Measurements from ENCODE around the gene RNF144A.

The RNF144A gene

GRCh38 chr2:7007846-7008741, 90.9 kb downstream of the RNF144A start:
- DNase-seq (ENCODE audit: low read depth), result no peak

- DNase-seq (ENCODE audit: low read depth), result no peak
Observed at GRCh38 chr2:7009207-7009911, 92.1 kb downstream of the RNF144A start.

- no peak for DNase-seq (ENCODE audit: low read depth)
Observed at GRCh38 chr2:7010391-7011054, 93.3 kb downstream of the RNF144A start.

GRCh38 chr2:7011356-7012083, 94.3 kb downstream of the RNF144A start:
- no peak for DNase-seq (ENCODE audit: low read depth)

- no peak for DNase-seq (ENCODE audit: low read depth)
Observed at GRCh38 chr2:7012141-7012764, 95.0 kb downstream of the RNF144A start.

- no peak for DNase-seq (ENCODE audit: low read depth)
Observed at GRCh38 chr2:7013471-7014160, 96.4 kb downstream of the RNF144A start.

- DNase-seq (ENCODE audit: low read depth), result no peak
Observed at GRCh38 chr2:7014174-7014640, 97.0 kb downstream of the RNF144A start.

GRCh38 chr2:7015007-7015950, 98.1 kb downstream of the RNF144A start:
- no peak for DNase-seq (ENCODE audit: low read depth)

- DNase-seq (ENCODE audit: low read depth), result no peak
Observed at GRCh38 chr2:7016148-7016547, 98.9 kb downstream of the RNF144A start.

GRCh38 chr2:7016601-7017211, 99.5 kb downstream of the RNF144A start:
- DNase-seq (ENCODE audit: low read depth), result no peak

GRCh38 chr2:7017671-7018281, 100.6 kb downstream of the RNF144A start:
- no peak for DNase-seq (ENCODE audit: low read depth)

GRCh38 chr2:7018282-7018701, 101.1 kb downstream of the RNF144A start:
- DNase-seq (ENCODE audit: low read depth), result no peak

GRCh38 chr2:7018767-7019166, 101.6 kb downstream of the RNF144A start:
- DNase-seq (ENCODE audit: low read depth), result no peak

- no peak for DNase-seq (ENCODE audit: low read depth)
Observed at GRCh38 chr2:7019191-7019590, 102.0 kb downstream of the RNF144A start.

- no peak for DNase-seq (ENCODE audit: low read depth)
Observed at GRCh38 chr2:7020059-7020458, 102.8 kb downstream of the RNF144A start.

GRCh38 chr2:7020468-7020867, 103.3 kb downstream of the RNF144A start:
- DNase-seq (ENCODE audit: low read depth), result no peak

- no peak for DNase-seq (ENCODE audit: low read depth)
Observed at GRCh38 chr2:7020939-7021470, 103.8 kb downstream of the RNF144A start.
